OCI-LY1 (cell line): ENCODE data around the gene KIF18A.

Experiments used
- CTCF ChIP-seq: fragments of 200-600 bp; sonication (generic), shearing (Covaris generic); IDR thresholded peaks from 2 replicates; pipeline ENCODE4 v1.5.1; 2017; ENCODE audit warnings: mild to moderate bottlenecking, antibody characterized with exemption, low read length, moderate library complexity, mixed read lengths
- EZH2 ChIP-seq: fragments of 200-600 bp; sonication (generic), shearing (Covaris generic); IDR thresholded peaks from 2 replicates; pipeline ENCODE4 v1.8.0; 2017; ENCODE audit warnings: borderline replicate concordance, mixed run types, mild to moderate bottlenecking, antibody characterized with exemption, low read length, moderate library complexity, mixed read lengths

GRCh38 chr11:28009388-28009787 lies 98.6 kb downstream of the KIF18A start:
- TF ChIP-seq CTCF (no peak), EZH2 (no peak)
